ENCODE results near the gene ACSL1. TPM values are rescaled to one million over a fixed set of nuclear protein-coding genes. Genes with fewer than 3 reads are reported as not detected.

ACSL1 gene
- total RNA-seq, 2 experiments from 2014 or later = 22.0 to 22.2 TPM

- Mint-ChIP-seq H3K36me3 (no peaks in the 10 kb centered on the region), H3K4me3 (no peak overlapping the region), H3K9me3 (no peaks in the 10 kb centered on the region), H3K27ac (no peak overlapping the region), H3K4me1 (ENCODE audit: low read depth) (peaks cover 54% of the 10 kb centered on the region), H3K27me3 (no peaks in the 10 kb centered on the region)
- intact Hi-C loops (cut with micrococcal nuclease) = loop anchor here (5.0 to 10.0 kb wide), 5 partner anchors 72 to 1315 kb away; partner anchors contain the start of genes ANKRD37, ING2 and LRP2BP
- no peak for DNase-seq
- POLR2A ChIA-PET = interaction anchor here (1.1 kb wide), 1 partner anchor 86 kb away, joined by 3 read pairs; the partner anchor contains the start of gene CENPU
- CTCF ChIA-PET = interaction anchor here (2.6 kb wide), 1 partner anchor 74 kb away, joined by 9 read pairs; no protein-coding TSS in a partner anchor
These were observed 6.0 kb downstream of the ACSL1 start for GRCh38 chr4:184819786-184820185.

- Mint-ChIP-seq H3K9me3 (no peaks in the 10 kb centered on the region), H3K4me1 (ENCODE audit: low read depth) (peaks cover 41% of the 10 kb centered on the region), H3K27ac (no peak overlapping the region), H3K36me3 (no peaks in the 10 kb centered on the region), H3K27me3 (no peaks in the 10 kb centered on the region), H3K4me3 (no peak overlapping the region)
- intact Hi-C loops (cut with micrococcal nuclease) = no loop called here
- ChIA-PET POLR2A (no interaction called here), CTCF (no interaction called here)
- no peak for DNase-seq
These were observed 7.6 kb downstream of the ACSL1 start for GRCh38 chr4:184818216-184818564.

- peaks cover 35% of the 10 kb centered on the region for H3K4me1 Mint-ChIP-seq (ENCODE audit: low read depth)
- no peaks in the 10 kb centered on the region for H3K27me3 Mint-ChIP-seq
- ChIA-PET CTCF (interaction anchor here (0.8 kb wide), 1 partner anchor 72 kb away, joined by 4 read pairs; no protein-coding TSS in a partner anchor), POLR2A (no interaction called here)
- intact Hi-C loops (cut with micrococcal nuclease) = no loop called here
- H3K9me3 Mint-ChIP-seq = no peaks in the 10 kb centered on the region
- no peaks in the 10 kb centered on the region for H3K36me3 Mint-ChIP-seq
- no peak overlapping the region for H3K27ac Mint-ChIP-seq
- DNase-seq = no peak
- no peak overlapping the region for H3K4me3 Mint-ChIP-seq
These were observed 8.1 kb downstream of the ACSL1 start for GRCh38 chr4:184817494-184818215.

GRCh38 chr4:184816962-184817361 lies 8.8 kb downstream of the ACSL1 start:
- Mint-ChIP-seq H3K27me3 (no peaks in the 10 kb centered on the region), H3K36me3 (no peaks in the 10 kb centered on the region), H3K4me1 (ENCODE audit: low read depth) (peaks cover 33% of the 10 kb centered on the region), H3K4me3 (no peak overlapping the region), H3K27ac (no peak overlapping the region), H3K9me3 (no peaks in the 10 kb centered on the region)
- ChIA-PET CTCF (no interaction called here), POLR2A (no interaction called here)
- no peak for DNase-seq
- intact Hi-C loops (cut with micrococcal nuclease) = no loop called here

- Mint-ChIP-seq H3K27ac (no peak overlapping the region), H3K4me1 (ENCODE audit: low read depth) (peaks cover 33% of the 10 kb centered on the region), H3K36me3 (no peaks in the 10 kb centered on the region), H3K27me3 (no peaks in the 10 kb centered on the region), H3K4me3 (no peak overlapping the region), H3K9me3 (no peaks in the 10 kb centered on the region)
- intact Hi-C loops (cut with micrococcal nuclease) = no loop called here
- ChIA-PET POLR2A (no interaction called here), CTCF (interaction anchor here (1.0 kb wide), 2 partner anchors 69 to 551 kb away, joined by 3 to 4 read pairs; no protein-coding TSS in a partner anchor)
- DNase-seq = no peak
These were observed 10.5 kb downstream of the ACSL1 start for GRCh38 chr4:184815046-184815877.

- no peak for DNase-seq
- Mint-ChIP-seq H3K36me3 (no peaks in the 10 kb centered on the region), H3K4me1 (ENCODE audit: low read depth) (peaks cover 33% of the 10 kb centered on the region), H3K27me3 (no peaks in the 10 kb centered on the region), H3K4me3 (no peak overlapping the region), H3K27ac (no peak overlapping the region), H3K9me3 (no peaks in the 10 kb centered on the region)
- POLR2A ChIA-PET = no interaction called here
- intact Hi-C loops (cut with micrococcal nuclease) = no loop called here
- CTCF ChIA-PET = interaction anchor here (1.0 kb wide), 2 partner anchors 69 to 550 kb away, joined by 3 to 4 read pairs; no protein-coding TSS in a partner anchor
These were observed 11.1 kb downstream of the ACSL1 start for GRCh38 chr4:184814686-184815045.

GRCh38 chr4:184812651-184813181 lies 13.1 kb downstream of the ACSL1 start:
- Mint-ChIP-seq H3K4me3 (no peak overlapping the region), H3K4me1 (ENCODE audit: low read depth) (peaks cover 26% of the 10 kb centered on the region), H3K27me3 (no peaks in the 10 kb centered on the region), H3K27ac (no peak overlapping the region), H3K36me3 (no peaks in the 10 kb centered on the region), H3K9me3 (no peaks in the 10 kb centered on the region)
- ChIA-PET CTCF (no interaction called here), POLR2A (no interaction called here)
- intact Hi-C loops (cut with micrococcal nuclease) = no loop called here
- no peak for DNase-seq

GRCh38 chr4:184812199-184812542 lies 13.6 kb downstream of the ACSL1 start:
- no peak for DNase-seq
- Mint-ChIP-seq H3K9me3 (no peaks in the 10 kb centered on the region), H3K27ac (no peak overlapping the region), H3K36me3 (no peaks in the 10 kb centered on the region), H3K4me1 (ENCODE audit: low read depth) (peaks cover 21% of the 10 kb centered on the region), H3K4me3 (no peak overlapping the region), H3K27me3 (no peaks in the 10 kb centered on the region)
- intact Hi-C loops (cut with micrococcal nuclease) = no loop called here
- ChIA-PET POLR2A (no interaction called here), CTCF (no interaction called here)

- H3K27ac Mint-ChIP-seq = no peak overlapping the region
- H3K4me1 Mint-ChIP-seq (ENCODE audit: low read depth) = peaks cover 16% of the 10 kb centered on the region
- H3K36me3 Mint-ChIP-seq = no peaks in the 10 kb centered on the region
- ChIA-PET CTCF (no interaction called here), POLR2A (no interaction called here)
- intact Hi-C loops (cut with micrococcal nuclease) = no loop called here
- no peak overlapping the region for H3K4me3 Mint-ChIP-seq
- DNase-seq = no peak
- no peaks in the 10 kb centered on the region for H3K27me3 Mint-ChIP-seq
- no peaks in the 10 kb centered on the region for H3K9me3 Mint-ChIP-seq
These were observed 14.1 kb downstream of the ACSL1 start for GRCh38 chr4:184811526-184812198.

GRCh38 chr4:184810720-184811119 lies 15.0 kb downstream of the ACSL1 start:
- Mint-ChIP-seq H3K9me3 (no peaks in the 10 kb centered on the region), H3K4me1 (ENCODE audit: low read depth) (peaks cover 12% of the 10 kb centered on the region), H3K4me3 (no peak overlapping the region), H3K36me3 (no peaks in the 10 kb centered on the region), H3K27me3 (no peaks in the 10 kb centered on the region), H3K27ac (no peak overlapping the region)
- CTCF ChIA-PET = interaction anchor here (0.7 kb wide), 1 partner anchor 1098 kb away, joined by 3 read pairs; no protein-coding TSS in a partner anchor
- DNase-seq = no peak
- POLR2A ChIA-PET = no interaction called here
- intact Hi-C loops (cut with micrococcal nuclease) = no loop called here

- no peaks in the 10 kb centered on the region for H3K36me3 Mint-ChIP-seq
- H3K27me3 Mint-ChIP-seq = no peaks in the 10 kb centered on the region
- H3K4me3 Mint-ChIP-seq = no peak overlapping the region
- CTCF ChIA-PET = no interaction called here
- intact Hi-C loops (cut with micrococcal nuclease) = no loop called here
- no peak for DNase-seq
- no peak overlapping the region for H3K27ac Mint-ChIP-seq
- peaks cover 8% of the 10 kb centered on the region for H3K4me1 Mint-ChIP-seq (ENCODE audit: low read depth)
- POLR2A ChIA-PET = no interaction called here
- H3K9me3 Mint-ChIP-seq = no peaks in the 10 kb centered on the region
These were observed 17.1 kb downstream of the ACSL1 start for GRCh38 chr4:184808713-184809050.

All from activated CD4-positive, alpha-beta memory T cell treated with anti-CD3 and anti-CD28 coated beads for 36 hours (primary cell).